Measurements from ENCODE around the gene LDB1.

DNA sequence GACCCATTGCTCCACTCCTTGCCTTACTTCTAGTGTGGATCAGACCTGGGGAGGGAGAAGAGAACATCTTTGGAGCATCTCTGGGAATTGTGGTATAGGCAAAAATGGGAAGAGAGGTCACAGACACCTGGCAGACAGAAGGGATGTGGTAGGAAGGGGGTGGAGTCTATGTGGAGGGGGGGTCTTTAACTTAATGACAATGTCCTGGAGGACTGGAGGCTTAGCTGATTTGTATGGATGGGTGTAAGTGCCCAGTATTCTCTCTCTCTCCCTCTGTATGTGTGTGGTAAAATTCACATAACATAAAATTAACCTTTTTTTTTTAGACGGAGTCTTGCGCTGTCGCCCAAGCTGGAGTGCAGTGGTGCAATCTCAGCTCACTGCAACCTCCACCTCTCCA lies 3.1 kb upstream of the LDB1 start:
- TF ChIP-seq, protein P1, sequence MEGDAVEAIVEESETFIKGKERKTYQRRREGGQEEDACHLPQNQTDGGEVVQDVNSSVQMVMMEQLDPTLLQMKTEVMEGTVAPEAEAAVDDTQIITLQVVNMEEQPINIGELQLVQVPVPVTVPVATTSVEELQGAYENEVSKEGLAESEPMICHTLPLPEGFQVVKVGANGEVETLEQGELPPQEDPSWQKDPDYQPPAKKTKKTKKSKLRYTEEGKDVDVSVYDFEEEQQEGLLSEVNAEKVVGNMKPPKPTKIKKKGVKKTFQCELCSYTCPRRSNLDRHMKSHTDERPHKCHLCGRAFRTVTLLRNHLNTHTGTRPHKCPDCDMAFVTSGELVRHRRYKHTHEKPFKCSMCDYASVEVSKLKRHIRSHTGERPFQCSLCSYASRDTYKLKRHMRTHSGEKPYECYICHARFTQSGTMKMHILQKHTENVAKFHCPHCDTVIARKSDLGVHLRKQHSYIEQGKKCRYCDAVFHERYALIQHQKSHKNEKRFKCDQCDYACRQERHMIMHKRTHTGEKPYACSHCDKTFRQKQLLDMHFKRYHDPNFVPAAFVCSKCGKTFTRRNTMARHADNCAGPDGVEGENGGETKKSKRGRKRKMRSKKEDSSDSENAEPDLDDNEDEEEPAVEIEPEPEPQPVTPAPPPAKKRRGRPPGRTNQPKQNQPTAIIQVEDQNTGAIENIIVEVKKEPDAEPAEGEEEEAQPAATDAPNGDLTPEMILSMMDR (IDR thresholded peaks at IDR 0.05), result no peak
- TF ChIP-seq POLR2A (IDR thresholded peaks at IDR 0.05) (no peak), POLR2AphosphoS5 (IDR thresholded peaks at IDR 0.05) (no peak), EP300 (IDR thresholded peaks at IDR 0.05; ENCODE audit: low read depth) (no peak)
